Myocyte (in vitro differentiated cells): ENCODE measurements around the gene VPS8. TPM values are rescaled to one million over a fixed set of nuclear protein-coding genes. Genes with fewer than 3 reads are reported as not detected.
"Not testable (repeated sequence)": the region's sequence is repeated elsewhere in the genome, so short reads cannot be mapped to it uniquely, and the experiment has no call there.

ENCODE experiments used
- DNase-seq: peaks from one replicate; pipeline ENCODE4 v3.0.0-alpha.2; 2012; ENCODE audit warnings: low read depth
- total RNA-seq: library from RNA; depleted of rRNA; stranded (reverse); fragments of >200 nt; gene quantifications from 2 replicates; pipeline ENCODE4 v1.2.3, GENCODE V29; 2014

The VPS8 gene
- total RNA-seq, 1 donor from 2014 or later, result 42.3 TPM

GRCh38 chr3:184850201-184850600 lies 38.2 kb downstream of the VPS8 start:
- no peak for DNase-seq

GRCh38 chr3:184857099-184857498 lies 45.1 kb downstream of the VPS8 start:
- DNase-seq, result no peak

GRCh38 chr3:184864000-184864399 lies 52.0 kb downstream of the VPS8 start:
- DNase-seq, result no peak

- DNase-seq, result no peak
Measured at GRCh38 chr3:184868477-184868876, 56.5 kb downstream of the VPS8 start.

- no peak for DNase-seq
Measured at GRCh38 chr3:184872200-184872599, 60.2 kb downstream of the VPS8 start.

GRCh38 chr3:184873141-184873540 lies 61.2 kb downstream of the VPS8 start:
- DNase-seq, result no peak

- DNase-seq, result peak; percentile 18
Measured at GRCh38 chr3:184874709-184875644, 63.0 kb downstream of the VPS8 start.

- DNase-seq, result peak; percentile 35
Measured at GRCh38 chr3:184880276-184881019, 68.5 kb downstream of the VPS8 start.

- DNase-seq, result no peak
Measured at GRCh38 chr3:184884359-184885017, 72.5 kb downstream of the VPS8 start.

- DNase-seq, result no peak
Measured at GRCh38 chr3:184885112-184885511, 73.1 kb downstream of the VPS8 start.

- no peak for DNase-seq
Measured at GRCh38 chr3:184887574-184887973, 75.6 kb downstream of the VPS8 start.

GRCh38 chr3:184889312-184889904 lies 77.4 kb downstream of the VPS8 start:
- DNase-seq, result no peak

- DNase-seq, result no peak
Measured at GRCh38 chr3:184894051-184894450, 82.1 kb downstream of the VPS8 start.

GRCh38 chr3:184895350-184895749 lies 83.4 kb downstream of the VPS8 start:
- DNase-seq, result no peak

GRCh38 chr3:184896336-184896735 lies 84.4 kb downstream of the VPS8 start:
- no peak for DNase-seq

GRCh38 chr3:184899953-184900595 lies 88.1 kb downstream of the VPS8 start:
- no peak for DNase-seq

- not testable (repeated sequence) for DNase-seq
Measured at GRCh38 chr3:184907031-184907430, 95.1 kb downstream of the VPS8 start.

GRCh38 chr3:184907681-184908649 lies 96.0 kb downstream of the VPS8 start:
- DNase-seq, result no peak

- DNase-seq, result peak; percentile 5
Measured at GRCh38 chr3:184908859-184909258, 96.9 kb downstream of the VPS8 start.

- no peak for DNase-seq
Measured at GRCh38 chr3:184910664-184911063, 98.7 kb downstream of the VPS8 start.
